AG09319 (cell line): ENCODE results near the gene SPATA31D1.

Experiments
- DNase-seq: peaks from one replicate; pipeline ENCODE4 v3.0.0-alpha.2; 2010; ENCODE audit warnings: low read depth; ENCODE audit errors: extremely low read depth
- TF ChIP-seq, protein P1 (sequence below): IDR thresholded peaks from 2 replicates; pipeline ENCODE4 v1.5.1; 2011; ENCODE audit warnings: low read depth, mild to moderate bottlenecking, inconsistent platforms, low read length, moderate library complexity

SPATA31D1 gene

DNA sequence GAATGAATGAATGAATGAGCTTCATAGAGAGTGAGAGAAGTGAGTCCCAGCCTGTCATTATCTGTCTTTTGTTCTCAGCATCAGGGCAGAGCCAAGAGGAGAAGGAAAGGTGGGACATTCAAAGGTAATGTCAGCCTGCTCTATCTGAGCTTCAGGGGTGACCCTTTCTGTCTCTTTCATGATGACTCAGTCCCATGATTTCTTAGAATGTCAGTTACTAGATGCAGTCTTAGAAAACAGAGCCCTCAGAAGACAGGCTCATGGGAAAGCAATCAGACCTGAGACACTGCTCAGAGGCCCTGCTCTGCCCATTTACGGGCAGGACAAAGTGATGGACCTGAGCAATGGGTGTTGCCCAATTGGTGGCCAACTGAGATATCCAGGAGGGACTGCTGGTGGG, 1.1 kb downstream of the SPATA31D1 start:
- DNase-seq = no peak
- TF ChIP-seq, protein P1, sequence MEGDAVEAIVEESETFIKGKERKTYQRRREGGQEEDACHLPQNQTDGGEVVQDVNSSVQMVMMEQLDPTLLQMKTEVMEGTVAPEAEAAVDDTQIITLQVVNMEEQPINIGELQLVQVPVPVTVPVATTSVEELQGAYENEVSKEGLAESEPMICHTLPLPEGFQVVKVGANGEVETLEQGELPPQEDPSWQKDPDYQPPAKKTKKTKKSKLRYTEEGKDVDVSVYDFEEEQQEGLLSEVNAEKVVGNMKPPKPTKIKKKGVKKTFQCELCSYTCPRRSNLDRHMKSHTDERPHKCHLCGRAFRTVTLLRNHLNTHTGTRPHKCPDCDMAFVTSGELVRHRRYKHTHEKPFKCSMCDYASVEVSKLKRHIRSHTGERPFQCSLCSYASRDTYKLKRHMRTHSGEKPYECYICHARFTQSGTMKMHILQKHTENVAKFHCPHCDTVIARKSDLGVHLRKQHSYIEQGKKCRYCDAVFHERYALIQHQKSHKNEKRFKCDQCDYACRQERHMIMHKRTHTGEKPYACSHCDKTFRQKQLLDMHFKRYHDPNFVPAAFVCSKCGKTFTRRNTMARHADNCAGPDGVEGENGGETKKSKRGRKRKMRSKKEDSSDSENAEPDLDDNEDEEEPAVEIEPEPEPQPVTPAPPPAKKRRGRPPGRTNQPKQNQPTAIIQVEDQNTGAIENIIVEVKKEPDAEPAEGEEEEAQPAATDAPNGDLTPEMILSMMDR = no peak

GRCh38 chr9:81993656-81994055, 5.1 kb downstream of the SPATA31D1 start:
- no peak for DNase-seq
- TF ChIP-seq, protein P1 = no peak

DNA sequence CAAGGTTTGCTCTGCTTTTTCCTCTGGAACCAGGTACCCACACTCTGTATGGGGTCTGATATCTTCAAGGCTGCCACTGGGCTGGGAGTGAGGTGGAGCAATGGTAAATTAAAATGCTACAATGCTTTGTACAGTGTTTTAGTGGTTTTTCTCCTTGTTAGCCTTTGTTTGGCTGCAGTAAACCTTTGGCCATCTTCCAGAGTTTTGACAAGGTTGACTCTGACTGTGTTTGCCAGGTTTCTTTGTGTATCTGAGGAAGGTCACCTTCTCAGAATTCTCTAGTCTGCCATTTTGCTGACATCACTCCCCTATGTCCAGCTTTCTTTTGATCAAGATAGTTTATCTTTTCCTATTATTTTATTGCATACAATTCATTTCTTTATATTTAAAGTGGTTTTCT, 11.2 kb downstream of the SPATA31D1 start:
- no peak for DNase-seq
- TF ChIP-seq, protein P1 = no peak

GRCh38 chr9:82010711-82011110, 22.1 kb downstream of the SPATA31D1 start:
- no peak for DNase-seq
- TF ChIP-seq, protein P1 = no peak

DNA sequence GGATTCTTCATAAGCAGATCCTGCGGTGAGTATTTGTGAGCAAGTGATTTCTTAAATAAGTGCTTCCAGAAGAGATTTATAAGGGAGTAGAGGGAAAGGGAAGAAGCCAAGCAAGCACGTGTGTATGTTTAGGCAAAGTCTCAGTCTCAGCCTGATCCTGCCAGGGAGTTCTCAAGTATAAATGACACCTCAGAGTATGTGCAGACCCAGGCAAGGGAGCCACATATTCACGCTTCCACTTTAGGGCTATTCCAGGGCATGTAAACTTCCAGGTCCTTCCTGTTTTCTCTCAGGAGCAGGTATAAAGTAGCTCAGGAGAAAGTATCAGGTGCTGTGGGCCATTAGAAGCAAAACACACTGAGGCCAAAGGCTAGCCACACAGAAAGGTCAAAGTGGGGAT, 22.6 kb downstream of the SPATA31D1 start:
- TF ChIP-seq, protein P1 = no peak

DNA sequence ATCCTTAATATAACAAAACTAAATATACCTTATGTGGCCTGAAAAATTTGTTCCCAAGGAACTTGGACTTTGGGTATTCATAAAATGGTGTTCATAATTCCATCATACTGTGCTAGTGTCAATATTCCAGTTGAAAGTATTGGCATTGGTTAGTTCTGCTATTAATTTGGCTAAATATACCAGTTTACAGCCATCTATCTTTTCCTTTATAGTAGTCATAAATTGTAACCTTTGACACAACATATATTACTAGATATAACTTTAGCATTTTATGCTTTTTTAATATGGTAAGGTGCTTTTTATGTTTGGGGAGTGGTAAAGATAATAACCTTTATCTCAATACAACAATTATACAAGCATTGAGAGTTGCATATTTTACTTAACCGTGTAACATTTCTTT, 23.7 kb downstream of the SPATA31D1 start:
- DNase-seq = no peak
- TF ChIP-seq, protein P1 = no peak

More for the DNA sequence above, 22.6 kb downstream of the SPATA31D1 start:
- DNase-seq = no peak

DNA sequence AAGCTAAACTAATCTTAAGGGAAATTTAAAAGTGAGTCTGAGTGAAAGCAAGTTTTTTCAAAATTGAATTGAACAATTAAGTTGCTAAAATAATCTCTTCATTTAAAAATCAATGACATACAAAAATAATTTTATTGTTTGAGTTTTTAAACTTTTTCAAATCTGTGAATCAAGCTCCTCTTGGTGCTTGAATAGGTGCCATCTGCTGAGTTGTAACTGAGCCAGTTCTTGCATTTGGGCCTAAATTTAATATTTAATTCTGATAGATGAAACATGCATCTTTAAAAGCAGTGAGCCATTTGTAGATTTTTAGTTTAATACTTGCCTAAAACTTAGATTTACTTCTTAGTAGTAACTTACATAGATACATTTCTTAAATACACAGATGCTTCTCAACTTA, 31.8 kb downstream of the SPATA31D1 start:
- DNase-seq = no peak
- TF ChIP-seq, protein P1 = no peak
